Activated CD8-positive, alpha-beta memory T cell treated with anti-CD3 and anti-CD28 coated beads for 48 hours (primary cell): ENCODE measurements around the gene COL26A1.
"Not testable (repeated sequence)": the region's sequence is repeated elsewhere in the genome, so short reads cannot be mapped to it uniquely, and the experiment has no call there.

Source experiments
- DNase-seq, 3 experiments: peaks; one replicate each; pipeline ENCODE4 v3.0.0-alpha.2; 2020; ENCODE audit warnings: low read depth in 2 of 3, low spot score in 2 of 3

The COL26A1 gene

GRCh38 chr7:101547916-101548661 is 185.4 kb downstream of the COL26A1 start:
- DNase-seq: no peak

DNA sequence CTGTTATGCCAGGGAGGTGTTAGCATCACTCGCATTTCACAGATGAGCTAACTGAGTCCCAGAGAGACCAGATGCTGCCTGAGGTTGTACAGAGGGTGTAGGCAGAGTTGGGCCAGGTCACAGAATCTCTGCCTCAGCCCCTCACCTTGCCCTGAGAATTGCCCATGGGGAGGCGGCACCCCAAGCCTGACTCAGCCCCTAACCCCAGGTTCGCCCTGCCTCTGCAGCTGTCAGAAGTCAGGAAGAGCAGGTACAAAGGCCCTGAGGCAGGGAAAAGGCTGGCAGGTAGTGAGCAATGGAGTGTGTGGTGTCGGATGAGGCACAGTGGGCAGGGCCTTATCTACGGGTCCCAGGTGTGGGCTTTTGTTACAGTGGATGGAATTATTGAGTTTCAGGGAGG is 187.1 kb downstream of the COL26A1 start:
- no peak for DNase-seq

GRCh38 chr7:101550641-101551541 is 188.2 kb downstream of the COL26A1 start:
- no peak for DNase-seq

DNA sequence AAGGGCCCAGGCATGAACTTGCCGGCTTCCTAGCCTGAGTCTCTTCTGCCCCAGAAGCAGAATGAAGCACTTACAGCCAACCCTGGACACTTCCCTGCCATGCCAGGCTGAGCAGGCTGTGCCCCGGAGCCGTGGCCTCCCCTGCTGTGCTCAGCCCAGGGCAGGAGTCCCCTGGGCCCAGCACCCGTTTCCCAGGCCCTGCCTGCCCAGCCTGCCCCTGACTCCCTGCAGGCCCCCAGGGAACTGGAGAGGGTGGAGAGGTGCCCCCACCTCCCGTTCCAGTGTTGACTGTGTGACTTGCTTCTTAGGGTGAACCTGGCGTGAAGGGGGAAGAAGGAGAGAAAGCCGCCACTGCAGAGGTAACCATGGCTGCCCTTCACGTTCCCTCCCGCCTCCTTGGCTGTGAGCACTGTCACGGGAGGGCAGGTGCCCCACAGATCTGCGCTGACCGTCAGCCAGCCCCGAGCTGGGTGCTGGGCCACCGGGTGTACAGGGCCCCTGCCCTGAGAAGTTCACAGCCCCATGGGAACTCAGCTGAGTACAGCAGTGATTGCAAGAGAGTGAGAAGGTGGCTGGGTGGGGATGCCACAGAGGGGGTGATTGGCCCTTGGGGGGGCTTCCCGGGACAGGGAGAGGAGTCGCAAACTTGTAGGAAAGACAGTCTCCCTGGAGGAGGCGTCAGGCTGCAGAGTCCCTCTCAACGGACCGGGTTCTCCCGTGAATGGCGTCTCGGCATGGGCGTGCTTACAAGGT is 190.5 kb downstream of the COL26A1 start:
- DNase-seq: no peak

- no peak for DNase-seq
Observed at GRCh38 chr7:101553771-101554445, 191.2 kb downstream of the COL26A1 start.

DNA sequence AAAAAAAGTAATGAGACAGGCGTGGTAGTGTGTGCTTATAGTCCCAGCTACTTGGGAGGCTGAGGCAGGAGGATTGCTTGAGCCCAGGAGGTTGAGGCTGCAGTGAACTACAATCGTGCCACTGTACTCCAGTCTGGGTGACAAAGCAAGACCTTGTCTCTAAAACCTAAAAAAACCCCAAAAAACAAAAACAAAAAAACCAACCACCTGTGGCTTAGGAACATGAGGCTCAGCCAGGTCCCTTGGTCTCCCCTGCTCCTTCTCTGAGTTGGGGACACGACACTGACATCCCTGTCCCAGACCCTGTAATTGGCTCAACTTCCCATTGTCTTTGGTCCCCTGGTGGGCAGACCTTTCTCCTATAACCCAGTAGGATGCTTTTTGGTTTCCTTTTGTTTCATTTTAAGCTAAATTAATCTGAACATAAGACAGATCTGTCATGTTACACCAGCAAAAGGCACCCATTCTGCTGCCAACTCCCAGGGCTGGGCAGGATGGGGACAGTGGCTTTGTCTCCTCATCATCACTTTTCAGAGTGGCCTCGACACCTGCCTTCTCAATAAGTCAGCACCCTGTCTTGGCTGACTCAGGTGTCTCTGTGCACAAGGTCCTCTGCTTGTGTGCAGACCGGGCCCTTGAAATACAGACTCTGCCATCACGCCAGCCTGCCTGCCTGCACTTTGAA is 192.1 kb downstream of the COL26A1 start:
- no peak for DNase-seq

- DNase-seq: no peak
Observed at GRCh38 chr7:101555269-101555920, 192.7 kb downstream of the COL26A1 start.

DNA sequence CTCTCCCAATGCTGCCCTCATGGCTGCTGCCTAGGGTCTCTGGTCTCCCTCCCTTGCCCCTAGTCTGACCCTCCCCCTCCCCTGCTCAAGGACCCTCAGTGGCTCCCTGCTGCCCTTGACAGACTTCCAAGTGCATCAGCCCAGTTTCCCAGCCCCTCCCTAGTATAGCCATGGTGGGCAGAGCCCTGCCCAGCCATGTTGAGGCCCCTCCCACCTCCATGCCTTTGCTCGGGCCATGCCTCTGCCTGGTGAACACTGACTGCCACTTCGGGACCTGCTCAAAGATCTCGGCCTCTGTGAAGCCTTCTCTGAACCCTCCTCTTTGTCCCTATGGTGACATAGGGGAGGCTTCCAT is 193.2 kb downstream of the COL26A1 start:
- DNase-seq: no peak

DNA sequence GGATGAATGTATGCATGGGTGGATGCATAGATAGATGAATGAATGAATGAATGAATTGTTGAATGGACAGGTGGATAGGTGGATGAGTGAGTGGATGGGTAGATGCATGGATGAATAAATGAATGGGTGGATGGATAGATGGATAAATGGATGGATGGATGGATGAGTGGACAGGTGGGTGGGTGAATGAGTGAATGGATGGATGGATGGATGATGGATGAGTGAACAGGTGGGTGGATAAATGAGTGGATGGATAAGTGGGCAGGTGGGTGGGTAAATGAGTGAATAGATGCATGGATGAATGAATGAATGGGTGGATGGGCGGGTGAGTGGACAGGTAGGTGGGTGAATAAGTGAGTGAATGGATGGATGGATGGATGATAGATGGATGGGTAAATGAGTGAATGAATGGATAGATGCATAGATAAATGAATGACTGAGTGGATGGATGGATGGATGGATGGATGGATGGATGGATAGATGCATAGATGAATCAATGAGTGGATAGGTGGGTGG is 193.8 kb downstream of the COL26A1 start:
- DNase-seq: no peak

DNA sequence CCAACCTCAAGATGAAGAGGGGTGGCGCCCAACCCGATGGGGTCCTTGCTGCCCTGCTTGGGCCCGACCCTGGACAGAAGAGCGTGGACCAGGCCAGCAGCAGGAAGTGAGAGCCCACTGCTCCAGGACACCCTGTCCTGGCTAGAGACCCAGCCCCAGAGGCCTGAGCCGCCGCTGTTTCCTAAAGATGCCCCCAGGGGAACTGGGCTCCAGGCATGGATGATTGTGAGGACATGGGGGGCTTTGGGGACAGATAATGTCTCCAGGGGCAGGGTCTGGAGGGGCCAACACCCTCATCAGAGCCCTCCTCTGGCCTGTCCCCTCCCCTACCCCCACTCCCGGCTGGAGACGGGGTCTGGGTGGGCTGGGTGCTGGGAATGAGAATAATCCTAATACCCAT is 194.7 kb downstream of the COL26A1 start:
- no peak for DNase-seq

DNA sequence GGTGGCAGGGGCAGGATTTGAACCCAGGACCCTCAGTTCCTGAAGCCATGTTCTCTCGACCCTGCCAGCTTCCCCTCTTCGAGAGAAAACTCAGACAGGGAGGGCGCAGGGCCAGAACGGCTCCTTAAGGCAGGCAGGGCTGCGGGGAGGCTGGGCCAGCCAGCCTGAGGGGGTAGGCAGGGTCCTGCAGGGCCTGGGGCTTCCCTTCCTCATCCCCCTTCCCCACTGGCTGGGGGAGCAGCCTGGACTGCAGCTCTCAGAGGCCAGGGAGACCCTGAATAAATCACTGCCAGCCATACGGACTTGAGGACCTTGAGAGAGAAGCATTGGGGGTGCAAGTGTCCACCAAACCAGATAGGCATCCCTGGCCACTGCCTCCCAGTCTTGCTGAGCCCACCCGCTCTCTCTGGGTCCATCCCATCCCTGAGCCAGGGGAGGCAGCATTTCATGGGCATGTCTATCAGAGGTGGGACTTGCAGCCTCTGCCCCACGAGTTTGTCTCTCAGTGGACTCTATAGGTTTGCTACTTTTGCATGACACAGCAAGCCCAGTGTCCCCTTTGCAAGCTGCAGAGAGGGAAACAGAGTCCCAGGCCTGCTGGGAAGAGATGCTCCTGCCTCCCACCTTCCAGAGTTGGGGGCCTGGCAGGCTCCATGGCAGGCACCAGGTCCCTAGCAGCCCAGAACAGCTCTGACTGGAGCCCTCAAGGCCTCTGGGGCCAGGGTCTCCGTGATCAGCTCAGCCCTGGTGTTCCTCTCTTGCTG is 195.5 kb downstream of the COL26A1 start:
- DNase-seq: no peak

DNA sequence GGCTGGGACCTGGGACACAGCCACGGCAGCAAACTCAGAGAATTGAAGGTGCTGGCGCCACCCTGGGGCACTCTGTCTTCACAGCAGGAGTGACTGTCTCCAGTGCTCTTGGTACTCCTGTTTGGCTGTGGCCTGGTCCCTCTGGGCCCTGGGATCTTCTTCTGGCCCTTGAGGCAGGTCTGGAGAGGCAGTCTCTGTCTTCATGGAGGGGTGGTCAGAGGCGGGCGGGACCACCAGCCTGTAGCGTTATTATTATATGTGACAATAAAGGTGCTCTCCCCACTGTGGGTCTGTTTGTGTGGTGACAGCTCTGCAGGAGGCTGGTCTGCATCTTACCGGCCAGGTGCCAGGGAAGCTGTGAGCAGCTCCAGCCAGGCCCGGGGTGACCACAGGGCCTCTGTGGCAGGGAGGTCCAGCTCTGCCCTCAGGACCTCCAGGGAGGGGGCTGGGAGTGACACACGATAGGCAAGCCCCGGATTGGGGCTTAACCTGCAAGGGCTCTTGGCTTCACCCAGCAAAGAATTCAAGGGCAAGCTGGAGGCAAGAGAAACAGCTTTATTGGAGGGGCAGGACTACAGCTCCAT is 196.2 kb downstream of the COL26A1 start:
- DNase-seq: no peak

DNA sequence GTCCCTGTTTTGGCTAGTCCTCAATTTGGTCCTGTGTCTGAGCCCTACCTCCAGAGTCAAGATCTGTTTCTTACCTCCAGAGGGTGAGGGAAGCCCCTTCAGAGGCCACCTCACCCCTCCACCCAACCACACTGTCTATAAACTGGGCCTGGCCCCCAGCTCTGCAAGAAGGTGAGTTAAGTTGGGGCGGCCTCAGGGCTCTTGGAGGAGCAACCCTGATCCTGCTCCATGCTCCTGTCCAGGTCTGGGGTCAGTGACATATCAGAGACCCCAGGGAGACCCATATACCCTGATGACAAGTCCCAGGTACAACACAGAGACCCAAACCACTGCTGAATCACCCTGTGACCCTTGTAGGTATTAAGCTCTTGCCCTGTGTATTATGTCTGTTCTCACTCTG is 196.9 kb downstream of the COL26A1 start:
- no peak for DNase-seq

DNA sequence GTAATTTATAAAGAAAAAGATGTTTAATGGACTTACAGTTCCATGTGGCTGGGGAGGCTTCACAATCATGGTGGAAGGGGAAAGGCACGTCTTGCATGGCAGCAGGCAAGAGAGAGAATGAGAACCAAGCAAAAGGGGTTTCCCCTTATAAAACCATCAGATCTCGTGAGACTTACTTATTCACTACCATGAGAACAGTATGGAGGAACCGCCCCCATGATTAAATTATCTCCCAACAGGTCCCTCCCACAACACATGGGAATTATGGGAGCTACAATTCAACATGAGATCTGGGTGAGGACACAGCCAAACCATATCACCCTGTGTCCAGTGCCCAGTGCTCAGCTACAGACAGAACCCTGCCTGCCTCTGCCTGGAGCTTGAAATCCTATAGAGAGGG is 197.3 kb downstream of the COL26A1 start:
- not testable (repeated sequence) for DNase-seq

DNA sequence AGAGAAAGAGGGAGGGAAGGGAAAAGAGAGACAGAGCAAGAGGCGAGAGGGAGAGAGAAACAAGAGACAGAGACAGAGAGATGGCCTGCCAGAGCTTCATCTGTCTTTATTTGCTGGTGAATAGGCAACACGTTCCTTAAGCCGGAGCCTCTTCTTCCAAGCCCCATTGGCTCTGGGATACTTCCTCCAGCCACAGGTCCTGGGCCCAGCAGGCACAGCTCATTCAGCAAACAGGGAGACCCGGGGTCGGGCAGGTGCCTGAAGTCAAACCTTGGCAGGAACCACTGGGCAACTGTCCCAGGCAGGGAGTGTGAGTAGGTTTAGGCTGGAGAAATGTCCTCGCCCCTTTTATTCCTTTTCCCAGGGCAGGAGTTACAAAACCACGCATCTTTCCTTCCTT is 198.2 kb downstream of the COL26A1 start:
- DNase-seq: no peak

GRCh38 chr7:101561293-101561692 is 198.6 kb downstream of the COL26A1 start:
- not testable (repeated sequence) for DNase-seq

- no peak for DNase-seq
Observed at GRCh38 chr7:101562531-101563197, 200.0 kb downstream of the COL26A1 start.

- DNase-seq: no peak
Observed at GRCh38 chr7:101563198-101563901, 200.7 kb downstream of the COL26A1 start.
